Lower leg skin (tissue), 4 donors: ENCODE results near the gene NDFIP1. TPM values are rescaled to one million over a fixed set of nuclear protein-coding genes. Genes with fewer than 3 reads are reported as not detected.
"Not testable (repeated sequence)": the region's sequence is repeated elsewhere in the genome, so short reads cannot be mapped to it uniquely, and the experiment has no call there.

ENCODE experiments used
- DNase-seq, 2 donors: peaks; one replicate each; pipeline ENCODE4 v3.0.0-alpha.2; 2019; ENCODE audit warnings: low spot score in 2 of 2
- H3K4me3 ChIP-seq: fragments of 200-600 bp; sonication (generic); 2 replicates; pipeline ENCODE4 v1.5.1; 2017; ENCODE audit warnings: mild to moderate bottlenecking, low read depth; ENCODE audit not compliant: poor library complexity, severe bottlenecking
- CTCF ChIP-seq, 3 donors: fragments of 450-650 bp; IDR thresholded peaks; one replicate each; pipeline ENCODE4 v1.5.1; 2016; ENCODE audit warnings: antibody characterized with exemption in 3 of 3, mild to moderate bottlenecking in 3 of 3, moderate library complexity in 2 of 3
- POLR2A ChIP-seq, 2 donors: fragments of 450-650 bp; IDR thresholded peaks; one replicate each; pipeline ENCODE4 v1.6.1; 2016 to 2017; ENCODE audit warnings: antibody characterized with exemption in 2 of 2, mild to moderate bottlenecking in 1 of 2, moderate library complexity in 1 of 2
- WGBS, 2 donors: methylation state at CpG; one replicate each; pipeline ENCODE4 v1.1.5; 2018; 5-methylcytosine and 5-hydroxymethylcytosine counted together
- intact Hi-C: fragments of 100-400 bp; cut with DNase I; formaldehyde crosslinking; loops from one replicate; pipeline ENCODE4 v1.15.0; 2023; ENCODE audit warnings: low total_unique reads
- total RNA-seq, 4 donors: library from RNA; depleted of rRNA; stranded (reverse); fragments of >200 nt; gene quantifications; one replicate each; pipeline ENCODE4 v1.1.0, GENCODE V29; 2016

NDFIP1 gene
- total RNA-seq, 4 donors from 2014 or later, result 25.8 to 83.9 (median 56.6) TPM

GRCh38 chr5:142086679-142087078, 21.9 kb upstream of the NDFIP1 start:
- no peak overlapping the region for H3K4me3 ChIP-seq
- DNase-seq, result no peak
- intact Hi-C loops, result no loop called here
- no peak for TF ChIP-seq CTCF (IDR thresholded peaks at IDR 0.05)
- no peak for TF ChIP-seq POLR2A (IDR thresholded peaks at IDR 0.05)
- WGBS, 2 donors, result 65 to 82% methylated on average over 2 of the region's 2 CpGs

- TF ChIP-seq CTCF (IDR thresholded peaks at IDR 0.05), result no peak
- TF ChIP-seq POLR2A (IDR thresholded peaks at IDR 0.05), result no peak
- intact Hi-C loops, result no loop called here
- no peak overlapping the region for H3K4me3 ChIP-seq
- peak in 1 of 2 donors; percentile 72 for DNase-seq
- 89 to 93% methylated on average over 12 of the region's 12 CpGs for WGBS, 2 donors
Measured at GRCh38 chr5:142087920-142088679, 20.5 kb upstream of the NDFIP1 start.

DNA sequence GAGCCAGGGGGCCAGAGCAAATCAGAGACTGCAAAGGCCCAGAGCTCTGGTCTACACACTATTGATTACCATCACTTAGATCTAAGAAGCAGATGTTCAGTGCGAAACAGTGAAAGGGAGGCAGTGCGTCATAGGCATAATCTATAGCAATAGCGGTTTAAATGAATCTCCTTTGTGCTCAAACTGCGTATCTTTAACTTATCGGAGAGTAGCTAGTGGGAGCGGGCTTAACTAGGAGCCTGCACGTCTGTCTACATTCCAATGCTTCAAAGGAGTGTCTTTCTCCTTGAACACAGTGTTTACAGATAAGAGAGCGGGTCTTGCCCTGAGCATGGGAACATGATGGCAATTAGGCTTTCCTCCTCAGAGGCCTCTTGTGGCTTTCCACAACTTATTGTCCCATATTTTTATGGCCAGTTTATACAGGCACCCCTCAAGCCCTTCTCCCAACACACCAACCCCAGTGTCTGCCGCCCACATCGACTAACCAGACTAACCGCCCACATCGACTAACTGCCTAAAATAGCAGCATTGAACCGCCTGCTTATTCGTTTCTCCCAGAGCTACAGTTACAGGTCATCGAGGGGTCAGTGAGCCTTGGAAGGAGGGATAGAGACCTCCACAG, 19.6 kb upstream of the NDFIP1 start:
- intact Hi-C loops, H3K4me3 ChIP-seq: not testable (repeated sequence)
- WGBS, 2 donors, result 73 to 76% methylated on average over 15 of the region's 15 CpGs
- DNase-seq, result peak in 1 of 2 donors; percentile 36

DNA sequence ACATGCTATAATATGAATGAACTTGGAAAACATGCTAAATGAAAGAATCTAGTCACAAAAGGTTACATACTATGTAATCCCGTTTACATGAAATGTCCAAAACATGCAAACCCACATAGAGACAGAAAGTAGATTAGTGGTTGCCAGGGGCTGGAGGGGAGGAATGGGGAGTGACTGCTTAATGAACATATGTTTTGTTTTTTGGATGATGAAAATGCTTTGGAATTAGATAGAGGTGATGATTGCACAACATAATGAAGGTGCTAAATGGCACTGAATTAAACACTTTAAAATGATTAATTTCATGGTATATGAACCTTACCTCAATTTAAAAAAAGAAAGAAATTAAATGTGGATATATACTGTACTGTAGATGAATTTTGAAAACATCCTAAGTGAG, 17.6 kb upstream of the NDFIP1 start:
- intact Hi-C loops, result no loop called here
- no peak overlapping the region for H3K4me3 ChIP-seq
- TF ChIP-seq POLR2A (IDR thresholded peaks at IDR 0.05) (no peak), CTCF (IDR thresholded peaks at IDR 0.05) (no peak)
- WGBS, 2 donors, result 44 to 47% methylated on average over 1 of the region's 1 CpG
- no peak for DNase-seq

DNA sequence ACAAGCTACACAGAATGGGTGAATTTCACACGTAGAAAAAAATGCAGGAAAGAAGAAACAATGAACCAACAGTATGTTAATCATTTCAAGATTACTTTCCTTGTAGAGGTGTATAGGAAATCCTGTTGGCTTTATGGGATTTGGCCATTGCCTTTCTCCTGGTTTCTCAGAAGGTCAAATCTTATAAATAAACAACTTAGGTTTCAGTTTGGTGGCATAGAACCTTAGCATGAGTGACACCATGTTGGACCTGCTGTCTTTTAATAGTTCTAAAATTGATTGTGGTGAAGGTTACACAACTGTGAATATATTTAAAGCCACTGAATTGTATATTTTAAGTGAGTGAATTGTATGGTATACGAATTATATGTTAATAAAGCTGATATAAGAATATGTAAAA, 16.7 kb upstream of the NDFIP1 start:
- intact Hi-C loops, result no loop called here
- no peak for DNase-seq
- no peak overlapping the region for H3K4me3 ChIP-seq
- TF ChIP-seq CTCF (IDR thresholded peaks at IDR 0.05), result no peak
- no peak for TF ChIP-seq POLR2A (IDR thresholded peaks at IDR 0.05)
- WGBS, 2 donors, result 32 to 58% methylated on average over 2 of the region's 2 CpGs

DNA sequence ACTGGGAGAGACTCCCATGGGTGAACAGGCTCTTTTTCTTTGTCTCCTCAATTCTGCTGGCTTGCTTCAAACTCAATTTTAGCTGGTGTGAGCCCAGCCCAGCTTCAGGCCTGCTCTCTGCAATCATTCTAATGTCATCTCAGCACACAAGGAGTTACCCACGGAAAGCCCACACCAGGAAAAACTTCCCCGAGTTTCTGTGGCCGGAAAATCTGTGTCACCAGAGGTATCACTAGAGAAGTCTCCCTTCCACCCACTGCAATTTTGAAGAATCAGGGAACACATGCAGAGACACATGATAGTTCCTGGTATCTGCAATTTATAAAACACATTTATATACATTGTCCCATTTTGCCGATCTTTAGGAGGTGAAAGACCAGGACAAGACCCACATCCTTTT, 13.5 kb upstream of the NDFIP1 start:
- WGBS, 2 donors, result 65% methylated on average over 4 of the region's 4 CpGs
- H3K4me3 ChIP-seq, result no peak overlapping the region
- intact Hi-C loops, result no loop called here
- no peak for DNase-seq
- TF ChIP-seq CTCF (IDR thresholded peaks at IDR 0.05), result no peak
- TF ChIP-seq POLR2A (IDR thresholded peaks at IDR 0.05), result no peak
